Muscle of leg (tissue), 11 donors: ENCODE measurements around the gene JAKMIP1. TPM values are rescaled to one million over a fixed set of nuclear protein-coding genes. Genes with fewer than 3 reads are reported as not detected.

ENCODE experiments used
- DNase-seq: peaks from one replicate; pipeline ENCODE4 v3.0.0; 2013
- H3K27ac ChIP-seq: one replicate; pipeline ENCODE4 v1.5.1; 2013; ENCODE audit warnings: mild to moderate bottlenecking, low read length, control low read depth
- H3K27me3 ChIP-seq: one replicate; pipeline ENCODE4 v1.6.1; 2013; ENCODE audit warnings: low read length; ENCODE audit not compliant: control insufficient read depth, insufficient read depth
- H3K36me3 ChIP-seq: one replicate; pipeline ENCODE4 v1.6.1; 2013; ENCODE audit warnings: low read length; ENCODE audit not compliant: control insufficient read depth, insufficient read depth
- H3K4me1 ChIP-seq: one replicate; pipeline ENCODE4 v1.6.1; 2013; ENCODE audit warnings: low read length; ENCODE audit not compliant: control insufficient read depth, insufficient read depth
- H3K4me3 ChIP-seq: one replicate; pipeline ENCODE4 v1.5.1; 2013; ENCODE audit warnings: low read length, control low read depth
- H3K9me3 ChIP-seq: replicated peaks from 2 replicates; pipeline ENCODE4 v1.6.1; 2013; ENCODE audit warnings: low read depth, low read length; ENCODE audit not compliant: control insufficient read depth
- WGBS: methylation state at CpG from one replicate; pipeline ENCODE4 v1.1.5; 2013; ENCODE audit warnings: missing lambda C conversion rate; ENCODE audit not compliant: insufficient coverage; 5-methylcytosine and 5-hydroxymethylcytosine counted together
- polyA plus RNA-seq, 8 donors: library from polyadenylated mRNA; unstranded; fragments of 120-200 nt; gene quantifications; one replicate each; pipeline versions ENCODE4 v1.2.1 to v1.2.3, GENCODE V29; 2013; ENCODE audit warnings: inconsistent platforms in 1 of 8, low replicate concordance in 1 of 8; ENCODE audit not compliant: insufficient read length in 8 of 8, insufficient read depth in 1 of 8
- total RNA-seq: library from RNA; stranded (reverse); fragments of 120-200 nt; gene quantifications from one replicate; pipeline ENCODE4 v1.2.4, GENCODE V29; 2013

Gene JAKMIP1
- total and polyA plus RNA-seq, 9 donors: 0.04 to 0.39 TPM; not detected in 7

DNA sequence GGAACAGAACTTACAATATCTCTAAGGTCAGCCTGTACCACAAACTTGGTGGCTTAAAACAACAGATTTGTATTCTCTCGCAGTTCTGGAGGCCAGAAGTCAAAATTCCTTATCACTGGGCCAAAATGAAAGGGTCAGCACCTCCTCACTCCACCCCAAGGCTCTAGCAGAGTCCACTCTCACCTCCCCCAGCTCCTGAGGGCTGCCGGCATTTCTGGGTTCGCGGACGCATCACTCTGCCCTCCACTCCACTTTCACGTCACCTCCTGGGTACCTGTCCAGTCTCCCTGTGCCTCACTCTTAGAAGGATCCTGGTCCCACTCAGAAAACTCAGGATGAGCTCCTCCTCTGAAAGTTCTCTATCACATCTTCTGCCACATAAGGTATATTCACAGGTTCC, 34.6 kb downstream of the JAKMIP1 start:
- no peaks in the 10 kb centered on the region for H3K4me1 ChIP-seq
- WGBS: 88% methylated on average over 6 of the region's 6 CpGs
- H3K27ac ChIP-seq: no peak overlapping the region
- H3K4me3 ChIP-seq: no peak overlapping the region
- H3K9me3 ChIP-seq: peaks cover 3% of the 10 kb centered on the region
- H3K36me3 ChIP-seq: no peaks in the 10 kb centered on the region
- H3K27me3 ChIP-seq: no peaks in the 10 kb centered on the region
- no peak for DNase-seq

GRCh38 chr4:6162885-6163284, 37.5 kb downstream of the JAKMIP1 start:
- H3K4me3 ChIP-seq: no peak overlapping the region
- 20% methylated on average over 2 of the region's 6 CpGs for WGBS

DNA sequence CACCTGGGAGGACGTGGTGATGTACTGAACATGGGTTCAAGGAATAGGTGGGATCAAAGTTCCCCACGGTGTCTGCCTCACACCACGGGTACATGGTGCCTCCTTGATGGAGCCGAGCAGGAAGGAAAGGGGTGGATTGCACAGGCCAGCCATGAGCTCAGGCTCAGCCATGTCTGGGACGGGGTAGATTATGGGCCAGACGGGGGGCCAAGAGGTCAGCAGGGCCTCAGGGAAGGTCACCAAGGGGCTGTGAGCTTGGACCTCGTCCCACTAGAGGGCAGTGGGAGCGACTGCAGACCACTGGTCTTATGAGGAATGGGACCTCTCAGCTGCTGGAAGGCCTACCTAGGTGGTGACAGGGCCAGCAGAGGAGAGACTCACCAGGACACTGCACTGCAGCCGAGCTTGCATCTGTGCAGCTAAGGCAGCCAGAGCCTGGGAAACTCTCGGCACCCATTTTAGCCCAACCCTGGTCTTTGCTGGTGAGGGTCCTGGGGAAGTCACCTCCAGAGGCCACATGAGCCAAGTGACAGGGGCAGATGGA, 38.4 kb downstream of the JAKMIP1 start:
- H3K4me3 ChIP-seq: no peak overlapping the region
- H3K27ac ChIP-seq: no peak overlapping the region
- H3K27me3 ChIP-seq: peaks cover 1% of the 10 kb centered on the region
- H3K4me1 ChIP-seq: no peaks in the 10 kb centered on the region
- H3K9me3 ChIP-seq: peaks cover 3% of the 10 kb centered on the region
- 68% methylated on average over 10 of the region's 10 CpGs for WGBS
- no peak for DNase-seq
- H3K36me3 ChIP-seq: no peaks in the 10 kb centered on the region

More at GRCh38 chr4:6162885-6163284, 37.5 kb downstream of the JAKMIP1 start:
- Histone ChIP-seq H3K36me3 (no peaks in the 10 kb centered on the region), H3K27ac (no peak overlapping the region), H3K4me1 (no peaks in the 10 kb centered on the region), H3K27me3 (no peaks in the 10 kb centered on the region), H3K9me3 (peaks cover 3% of the 10 kb centered on the region)
- no peak for DNase-seq

- Histone ChIP-seq H3K4me1 (no peaks in the 10 kb centered on the region), H3K4me3 (no peak overlapping the region), H3K27ac (no peak overlapping the region), H3K36me3 (no peaks in the 10 kb centered on the region), H3K9me3 (peaks cover 3% of the 10 kb centered on the region), H3K27me3 (peaks cover 2% of the 10 kb centered on the region)
- 83% methylated on average over 12 of the region's 12 CpGs for WGBS
- no peak for DNase-seq
These were observed 39.8 kb downstream of the JAKMIP1 start for GRCh38 chr4:6160536-6160935.

- H3K4me1 ChIP-seq: no peaks in the 10 kb centered on the region
These were observed 42.4 kb downstream of the JAKMIP1 start for GRCh38 chr4:6157926-6158325.

DNA sequence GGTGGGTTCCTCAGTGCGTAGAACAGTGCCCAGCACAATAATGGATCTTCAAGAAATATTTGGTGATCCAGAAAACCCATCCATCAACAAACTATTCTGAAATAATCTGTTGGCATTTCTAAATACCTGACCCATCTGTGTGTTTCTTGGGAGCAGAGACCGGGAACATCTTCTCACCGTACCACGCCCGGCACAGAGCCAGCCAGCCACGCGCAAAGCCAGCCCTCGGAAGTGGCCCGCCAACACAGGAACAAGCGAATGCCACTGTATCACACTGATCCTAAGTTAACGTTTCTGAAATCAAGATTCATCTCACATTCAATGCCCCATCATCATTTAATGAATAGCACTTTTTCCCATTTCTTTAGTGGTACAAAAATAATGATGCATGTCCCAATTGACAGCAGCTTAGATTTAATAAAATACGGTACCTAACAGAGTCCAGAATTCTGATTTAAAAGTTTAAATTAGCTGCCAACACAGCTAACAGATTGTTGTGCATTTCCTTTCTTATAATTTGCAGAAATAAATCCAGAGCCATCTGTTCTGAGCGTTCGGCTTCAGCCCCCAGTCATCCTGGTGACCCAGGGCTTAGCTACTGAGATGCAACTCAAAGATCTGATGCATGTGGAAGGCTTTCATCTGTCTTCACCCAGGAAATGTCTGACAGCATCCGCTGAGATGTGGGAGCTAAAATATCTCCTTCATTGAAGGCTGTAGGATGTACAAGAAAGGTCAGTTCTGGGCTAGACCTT, 44.2 kb downstream of the JAKMIP1 start:
- H3K36me3 ChIP-seq: no peaks in the 10 kb centered on the region
- 89% methylated on average over 12 of the region's 15 CpGs for WGBS
- H3K4me3 ChIP-seq: no peak overlapping the region
- no peak for DNase-seq
- no peak overlapping the region for H3K27ac ChIP-seq
- H3K9me3 ChIP-seq: no peaks in the 10 kb centered on the region
- peaks cover 5% of the 10 kb centered on the region for H3K27me3 ChIP-seq
- H3K4me1 ChIP-seq: no peaks in the 10 kb centered on the region

More at GRCh38 chr4:6157926-6158325, 42.4 kb downstream of the JAKMIP1 start:
- Histone ChIP-seq H3K27ac (no peak overlapping the region), H3K36me3 (no peaks in the 10 kb centered on the region), H3K4me3 (no peak overlapping the region), H3K9me3 (no peaks in the 10 kb centered on the region), H3K27me3 (peaks cover 2% of the 10 kb centered on the region)
- WGBS: 84% methylated on average over 7 of the region's 9 CpGs
- no peak for DNase-seq

DNA sequence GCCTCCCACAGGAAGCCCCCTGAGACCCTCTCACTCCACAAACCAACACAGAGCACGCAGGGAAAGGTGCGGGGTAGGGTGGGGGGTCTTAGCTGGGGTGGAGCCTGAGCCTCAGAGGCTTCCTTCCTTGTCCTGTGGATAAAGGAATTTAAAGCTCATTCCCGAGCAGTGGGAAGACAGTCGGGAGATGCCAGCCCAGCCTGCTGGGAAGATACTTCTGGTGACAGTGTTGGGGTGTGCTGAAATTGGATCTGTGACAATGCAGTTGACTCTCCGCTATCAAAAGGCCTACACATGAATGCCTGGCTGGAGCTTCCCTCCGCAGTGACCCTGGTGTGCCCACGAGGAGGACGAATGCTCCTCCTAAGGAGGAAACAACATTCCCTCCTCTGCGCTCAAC, 45.5 kb downstream of the JAKMIP1 start:
- WGBS: 28% methylated on average over 2 of the region's 9 CpGs
- no peak overlapping the region for H3K27ac ChIP-seq
- no peaks in the 10 kb centered on the region for H3K9me3 ChIP-seq
- H3K27me3 ChIP-seq: peaks cover 11% of the 10 kb centered on the region
- H3K4me3 ChIP-seq: no peak overlapping the region
- DNase-seq: no peak
- no peaks in the 10 kb centered on the region for H3K4me1 ChIP-seq
- H3K36me3 ChIP-seq: no peaks in the 10 kb centered on the region

- 56% methylated on average over 4 of the region's 7 CpGs for WGBS
- peaks cover 11% of the 10 kb centered on the region for H3K27me3 ChIP-seq
- DNase-seq: no peak
- H3K9me3 ChIP-seq: no peaks in the 10 kb centered on the region
- H3K36me3 ChIP-seq: no peaks in the 10 kb centered on the region
- no peaks in the 10 kb centered on the region for H3K4me1 ChIP-seq
- no peak overlapping the region for H3K27ac ChIP-seq
- H3K4me3 ChIP-seq: no peak overlapping the region
These were observed 46.5 kb downstream of the JAKMIP1 start for GRCh38 chr4:6153874-6154273.

DNA sequence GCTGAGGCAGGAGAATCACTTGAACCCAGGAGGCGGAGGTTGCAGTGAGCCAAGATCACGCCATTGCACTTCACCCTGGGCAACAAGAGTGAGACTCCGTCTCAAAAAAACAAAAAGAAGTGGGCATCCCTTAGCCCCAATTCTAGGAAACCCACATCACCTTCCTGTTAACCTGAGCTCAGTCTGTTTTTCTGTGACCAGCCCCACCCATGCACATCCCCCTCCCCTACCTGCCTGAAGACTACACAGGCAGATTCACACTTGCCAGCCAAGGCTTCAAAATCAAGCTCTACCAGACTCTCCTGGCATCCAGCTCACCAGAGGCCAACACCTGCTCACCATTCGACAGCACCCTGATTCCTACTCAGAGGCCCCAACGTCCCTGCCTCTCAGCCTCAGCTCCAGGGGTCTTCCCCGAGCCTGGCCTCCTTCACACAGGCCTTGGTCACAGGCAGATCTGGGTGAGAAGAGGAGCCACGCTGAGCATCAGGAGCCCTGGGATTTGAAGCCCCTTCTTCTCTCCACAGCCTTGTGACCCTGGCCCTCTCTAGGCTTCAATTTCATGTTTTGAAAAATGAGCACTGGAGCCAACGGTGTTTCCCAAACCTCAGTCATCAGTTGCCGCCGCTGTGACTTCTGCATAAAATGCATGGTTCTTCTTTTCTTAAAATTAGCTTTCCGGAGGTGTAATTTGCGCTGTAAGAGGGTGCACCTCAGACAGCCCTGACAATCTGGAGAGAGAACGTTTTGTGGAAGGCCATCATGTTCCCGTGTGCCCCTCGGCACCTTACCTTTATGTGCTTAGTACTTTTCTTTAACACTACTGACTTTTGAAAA, 47.3 kb downstream of the JAKMIP1 start:
- Histone ChIP-seq H3K27ac (no peak overlapping the region), H3K9me3 (no peaks in the 10 kb centered on the region), H3K36me3 (no peaks in the 10 kb centered on the region), H3K4me3 (no peak overlapping the region), H3K27me3 (peaks cover 11% of the 10 kb centered on the region), H3K4me1 (no peaks in the 10 kb centered on the region)
- 68% methylated on average over 12 of the region's 15 CpGs for WGBS
- no peak for DNase-seq

- no peaks in the 10 kb centered on the region for H3K4me1 ChIP-seq
- H3K4me3 ChIP-seq: no peak overlapping the region
- peaks cover 12% of the 10 kb centered on the region for H3K27me3 ChIP-seq
- no peaks in the 10 kb centered on the region for H3K36me3 ChIP-seq
- H3K9me3 ChIP-seq: no peaks in the 10 kb centered on the region
- WGBS: 53% methylated on average over 13 of the region's 18 CpGs
- DNase-seq: no peak
- H3K27ac ChIP-seq: no peak overlapping the region
These were observed 50.2 kb downstream of the JAKMIP1 start for GRCh38 chr4:6150046-6150735.
